Stimulated activated CD4-positive, alpha-beta T cell treated with anti-CD3 and anti-CD28 coated beads, TNF-alpha, amount 100 ng/mL, for 4 hours (primary cell): ENCODE measurements around the gene FBXL3.
A peak's percentile ranks its signal among the peaks of the same experiment; 100 is the strongest.
"Not testable (repeated sequence)": the region's sequence is repeated elsewhere in the genome, so short reads cannot be mapped to it uniquely, and the experiment has no call there.

ENCODE experiments used
- DNase-seq, 3 experiments: peaks; one replicate each; pipeline ENCODE4 v3.0.0-alpha.2; 2020; ENCODE audit warnings: low read depth in 3 of 3

Gene FBXL3

DNA sequence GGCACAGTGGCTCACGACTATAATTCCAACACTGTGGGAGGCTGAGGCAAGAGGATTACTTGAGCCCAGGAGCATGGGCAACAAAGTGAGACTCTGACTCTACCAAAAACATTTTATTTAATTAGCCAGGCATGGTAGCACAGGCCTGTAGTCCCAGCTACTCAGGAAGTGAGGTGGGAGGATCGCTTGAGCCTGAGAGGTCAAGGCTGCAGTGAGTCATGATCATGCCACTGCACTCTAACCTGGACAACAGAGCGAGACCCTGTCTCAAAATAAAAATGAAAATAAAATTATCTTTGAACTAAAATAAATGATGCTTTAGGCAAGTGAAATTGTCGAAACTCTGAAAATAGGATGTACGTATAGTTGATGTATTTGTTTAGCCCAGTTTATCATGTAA is 43.3 kb downstream of the FBXL3 start:
- no peak for DNase-seq

DNA sequence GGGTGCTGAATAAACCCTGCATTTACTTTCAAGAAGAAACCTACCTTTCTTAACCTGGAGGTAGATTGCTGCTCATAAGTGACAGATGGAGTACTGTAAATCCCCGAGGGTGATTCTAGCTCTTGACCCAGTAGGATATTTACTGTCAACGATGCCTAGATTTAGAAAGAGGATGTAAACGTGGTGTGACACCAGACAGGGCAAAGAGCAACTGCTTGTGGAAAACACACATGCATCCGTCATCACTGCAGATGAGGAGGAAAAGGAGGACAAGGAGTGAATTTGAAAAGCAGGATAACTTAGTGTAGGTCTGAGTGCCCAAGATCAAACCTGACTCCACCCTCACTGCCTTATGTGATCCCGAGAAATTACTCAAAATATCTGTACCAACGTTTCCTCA is 44.9 kb downstream of the FBXL3 start:
- DNase-seq, result no peak

DNA sequence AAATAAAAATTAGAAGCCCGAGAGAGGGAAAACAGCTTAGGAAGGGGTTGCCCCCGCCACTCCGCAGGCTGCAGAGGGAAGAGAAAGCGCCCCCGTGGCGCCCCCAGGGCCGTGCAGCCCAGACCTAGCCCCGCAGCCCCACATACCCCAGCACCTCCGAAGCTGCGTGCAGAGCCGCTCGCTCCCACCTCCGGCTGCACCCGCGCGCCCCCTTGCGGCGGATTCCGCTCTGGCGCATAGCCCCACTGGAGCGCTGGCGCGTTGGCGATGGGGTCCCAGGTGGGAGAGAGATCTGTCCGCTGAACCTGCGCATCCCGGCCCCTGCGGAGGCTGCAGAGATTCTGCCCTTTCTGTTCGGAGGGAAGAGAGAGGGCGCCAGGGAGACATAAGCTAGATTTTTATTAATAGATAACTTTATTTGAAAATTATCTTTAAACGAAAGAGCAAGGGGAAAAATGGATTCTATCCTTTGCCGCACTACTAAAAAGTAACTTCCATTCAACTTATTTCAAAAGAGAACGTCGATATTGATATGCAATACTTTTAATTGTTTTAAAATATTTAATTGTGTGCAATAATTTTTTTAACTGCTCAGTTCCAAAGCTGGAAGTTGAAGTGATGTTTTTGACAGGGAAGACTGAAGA is 46.8 kb downstream of the FBXL3 start:
- DNase-seq, result peak; percentile 67 to 84 (median 76)

- no peak for DNase-seq
These were observed 50.0 kb downstream of the FBXL3 start for GRCh38 chr13:76976929-76977328.

- DNase-seq, result no peak
These were observed 50.5 kb downstream of the FBXL3 start for GRCh38 chr13:76976490-76976889.

DNA sequence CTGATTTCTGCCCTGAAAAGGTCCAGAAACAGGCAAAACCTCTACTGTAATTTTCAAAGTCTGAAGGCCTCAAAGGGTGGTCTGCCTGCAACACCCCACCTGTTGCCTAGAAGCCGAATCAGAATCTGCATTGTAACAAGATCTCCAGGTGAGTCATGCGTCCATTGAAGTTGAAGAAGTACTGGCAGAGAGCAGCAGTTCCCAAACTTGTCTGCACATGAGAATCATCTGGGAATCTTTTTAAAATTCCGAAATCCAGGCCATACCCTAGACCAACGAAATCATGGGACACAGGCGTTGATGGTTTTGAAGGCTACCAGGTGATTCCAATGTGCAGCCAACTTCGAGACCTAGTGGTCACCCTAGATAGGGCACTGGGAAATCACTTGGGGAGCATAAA is 51.1 kb downstream of the FBXL3 start:
- DNase-seq, result no peak

- DNase-seq, result no peak
These were observed 52.4 kb downstream of the FBXL3 start for GRCh38 chr13:76974618-76974975.

DNA sequence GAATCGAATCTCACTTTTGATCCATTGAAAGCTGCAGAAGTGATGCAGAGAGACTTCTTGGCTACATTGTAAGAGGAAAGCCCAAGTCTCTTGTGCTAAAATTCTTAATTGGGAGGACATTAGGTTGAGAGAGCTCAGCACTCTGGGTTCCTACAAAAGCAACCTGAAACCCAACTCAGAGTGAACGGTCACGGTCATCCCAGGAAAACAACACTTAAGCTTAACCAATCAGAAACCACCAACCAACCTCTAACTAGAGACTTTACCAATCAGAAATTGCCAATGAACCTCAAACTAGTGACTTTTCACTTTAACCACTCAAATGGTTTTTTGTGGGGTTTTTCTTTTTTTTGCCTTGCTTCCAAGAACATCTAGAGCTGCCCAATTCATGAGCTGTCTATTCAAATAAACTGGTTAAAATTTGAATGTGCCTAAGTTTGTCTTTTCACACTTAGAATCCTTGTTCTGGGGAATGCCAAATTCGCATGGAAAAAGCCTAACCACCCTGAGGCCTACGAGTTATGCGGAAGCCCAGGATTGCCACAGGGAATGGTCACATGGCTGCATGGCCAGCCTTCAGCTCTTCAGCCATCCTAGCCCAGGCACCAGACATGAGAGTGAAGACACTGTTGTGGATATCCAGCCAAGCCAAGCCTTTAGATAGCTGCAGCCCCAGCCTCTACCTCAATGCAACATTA is 52.9 kb downstream of the FBXL3 start:
- no peak for DNase-seq

- DNase-seq, result no peak
These were observed 54.8 kb downstream of the FBXL3 start for GRCh38 chr13:76971851-76972829.

- DNase-seq, result no peak
These were observed 55.7 kb downstream of the FBXL3 start for GRCh38 chr13:76971215-76971614.

GRCh38 chr13:76969488-76970365 is 57.2 kb downstream of the FBXL3 start:
- DNase-seq, result no peak

GRCh38 chr13:76968041-76968440 is 58.9 kb downstream of the FBXL3 start:
- no peak for DNase-seq

DNA sequence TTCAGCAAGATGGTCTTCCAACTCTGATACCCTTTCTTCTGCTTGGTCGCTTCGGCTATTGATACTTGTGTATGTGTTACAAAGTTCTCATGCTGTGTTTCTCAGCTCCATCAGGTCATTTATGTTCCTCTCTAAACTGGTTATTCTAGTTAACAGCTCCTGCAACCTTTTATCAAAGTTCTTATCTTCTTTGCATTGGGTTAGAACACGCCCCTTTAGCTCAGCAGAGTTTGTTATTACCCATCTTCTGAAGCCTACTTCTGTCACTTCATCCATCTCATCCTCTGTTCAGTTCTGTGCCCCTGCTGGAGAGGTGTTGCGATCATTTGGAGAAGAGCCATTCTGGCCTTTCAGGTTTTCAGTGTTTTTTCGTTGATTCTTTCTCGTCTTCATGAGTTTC is 59.9 kb downstream of the FBXL3 start:
- no peak for DNase-seq

- no peak for DNase-seq
These were observed 61.1 kb downstream of the FBXL3 start for GRCh38 chr13:76965759-76966421.

DNA sequence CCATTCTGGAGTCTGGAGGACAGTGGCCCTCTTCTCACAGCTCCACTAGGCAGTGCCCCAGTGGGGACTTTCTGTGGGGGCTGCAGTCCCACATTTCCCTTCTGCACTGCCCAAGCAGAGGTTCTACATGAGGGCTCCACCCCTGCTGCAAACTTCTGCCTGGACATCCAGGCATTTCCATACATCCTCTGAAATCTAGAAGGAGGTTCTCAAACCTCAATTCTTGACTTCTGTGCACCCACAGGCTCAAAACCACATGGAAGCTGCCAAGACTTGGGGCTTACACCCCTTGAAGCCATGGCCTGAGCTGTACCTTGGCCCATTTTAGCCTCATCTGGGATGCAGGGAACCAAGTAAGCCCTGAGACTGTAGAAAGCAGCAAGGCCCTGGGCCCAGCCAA is 67.2 kb downstream of the FBXL3 start:
- not testable (repeated sequence) for DNase-seq

- DNase-seq, result no peak
These were observed 68.0 kb downstream of the FBXL3 start for GRCh38 chr13:76958841-76959432.

DNA sequence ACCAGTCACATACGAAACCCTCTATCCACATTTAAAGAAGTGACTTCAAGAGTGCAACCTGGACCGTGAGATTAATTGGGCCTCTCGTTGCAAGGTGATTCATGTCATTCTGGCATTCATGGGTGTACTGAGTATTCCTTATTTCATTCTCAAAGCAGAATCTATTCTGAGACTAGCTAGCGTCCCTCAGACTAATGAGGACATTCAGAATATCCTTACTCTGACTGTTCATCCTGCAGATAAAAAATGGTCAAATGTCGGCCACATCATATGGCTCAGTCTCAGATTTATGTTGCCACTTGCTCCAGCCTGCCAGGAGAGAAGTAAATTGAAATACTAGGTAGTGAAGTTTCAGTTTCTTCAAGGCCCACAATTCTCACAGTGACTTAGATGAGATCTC is 71.3 kb downstream of the FBXL3 start:
- no peak for DNase-seq
